ENCODE measurements around the gene SLC25A36.

DNA sequence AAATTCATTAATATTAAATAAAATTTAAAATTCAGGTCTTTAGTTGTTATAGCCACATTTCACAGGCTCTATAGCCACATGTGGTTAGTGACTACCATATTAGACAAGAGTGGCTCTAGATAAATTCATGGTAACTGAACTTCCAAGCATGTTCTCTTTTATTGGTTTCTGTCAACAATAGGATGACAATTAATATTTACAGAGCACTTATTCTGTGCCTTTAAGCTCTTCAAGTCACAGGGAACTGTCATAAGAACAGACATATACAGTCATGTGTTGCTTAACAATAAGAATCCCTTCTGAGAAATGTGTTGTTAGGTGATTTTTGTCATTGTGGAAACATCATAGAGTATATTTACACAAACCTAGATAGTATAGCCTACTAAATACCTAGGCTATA lies 38.8 kb upstream of the SLC25A36 start:
- TF ChIP-seq, protein P1, sequence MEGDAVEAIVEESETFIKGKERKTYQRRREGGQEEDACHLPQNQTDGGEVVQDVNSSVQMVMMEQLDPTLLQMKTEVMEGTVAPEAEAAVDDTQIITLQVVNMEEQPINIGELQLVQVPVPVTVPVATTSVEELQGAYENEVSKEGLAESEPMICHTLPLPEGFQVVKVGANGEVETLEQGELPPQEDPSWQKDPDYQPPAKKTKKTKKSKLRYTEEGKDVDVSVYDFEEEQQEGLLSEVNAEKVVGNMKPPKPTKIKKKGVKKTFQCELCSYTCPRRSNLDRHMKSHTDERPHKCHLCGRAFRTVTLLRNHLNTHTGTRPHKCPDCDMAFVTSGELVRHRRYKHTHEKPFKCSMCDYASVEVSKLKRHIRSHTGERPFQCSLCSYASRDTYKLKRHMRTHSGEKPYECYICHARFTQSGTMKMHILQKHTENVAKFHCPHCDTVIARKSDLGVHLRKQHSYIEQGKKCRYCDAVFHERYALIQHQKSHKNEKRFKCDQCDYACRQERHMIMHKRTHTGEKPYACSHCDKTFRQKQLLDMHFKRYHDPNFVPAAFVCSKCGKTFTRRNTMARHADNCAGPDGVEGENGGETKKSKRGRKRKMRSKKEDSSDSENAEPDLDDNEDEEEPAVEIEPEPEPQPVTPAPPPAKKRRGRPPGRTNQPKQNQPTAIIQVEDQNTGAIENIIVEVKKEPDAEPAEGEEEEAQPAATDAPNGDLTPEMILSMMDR (IDR thresholded peaks at IDR 0.05) = no peak
- TF ChIP-seq POLR2A (IDR thresholded peaks at IDR 0.05) = no peak
